SK-N-SH (cell line): Measurements from ENCODE around the gene CAP2. TPM values are rescaled to one million over a fixed set of nuclear protein-coding genes. Genes with fewer than 3 reads are reported as not detected.
"Not testable (repeated sequence)": the region's sequence is repeated elsewhere in the genome, so short reads cannot be mapped to it uniquely, and the experiment has no call there.

Source experiments
- CTCF ChIA-PET: fragments of 300-600, 350-600 bp; formaldehyde crosslinking; extraction: SDS; loops from one replicate; lab custom pipeline; 2021; lab: Yijun Ruan, JAX
- POLR2A ChIA-PET: fragments of 350-600 bp; sonication (Branson Sonifier 250); formaldehyde crosslinking; extraction: SDS; loops from one replicate; lab custom pipeline; 2020; ENCODE audit warnings: antibody characterized with exemption, inconsistent platforms; lab: Yijun Ruan, JAX
- DNase-seq: peaks from one replicate; pipeline ENCODE4 v3.0.0; 2012
- H2AFZ ChIP-seq: fragments of 200-600 bp; sonication (generic); 2 replicates; pipeline ENCODE4 v1.8.1; 2016; ENCODE audit warnings: antibody characterized with exemption, mild to moderate bottlenecking, low read depth
- H3F3A ChIP-seq: fragments of 200-600 bp; sonication (generic); replicated peaks from 2 replicates; pipeline ENCODE3; 2016; ENCODE audit warnings: antibody characterized with exemption, mild to moderate bottlenecking; ENCODE audit not compliant: insufficient read depth
- H3K27ac ChIP-seq, 2 experiments: fragments of 200-500 bp in 1 of 2; fragments of 200-600 bp in 1 of 2; sonication (Bioruptor generic) in 1 of 2; sonication (generic), shearing (Covaris generic) in 1 of 2; 2 replicates each; pipeline versions ENCODE4 v1.5.1 to v1.6.1; 2014 to 2016; ENCODE audit warnings: low read depth in 2 of 2, inconsistent platforms in 1 of 2, low read length in 1 of 2, mild to moderate bottlenecking in 1 of 2, mixed read lengths in 1 of 2
- H3K27me3 ChIP-seq: fragments of 200-600 bp; sonication (generic), shearing (Covaris generic); 2 replicates; pipeline ENCODE4 v1.6.1; 2016; ENCODE audit warnings: mixed run types; ENCODE audit not compliant: insufficient read depth
- H3K36me3 ChIP-seq, 2 experiments: fragments of 200-500 bp in 1 of 2; fragments of 200-600 bp in 1 of 2; sonication (Bioruptor generic) in 1 of 2; sonication (generic) in 1 of 2; replicated peaks in 1 of 2; 2 replicates each; pipeline versions ENCODE3 to v1.5.1; 2014 to 2016; ENCODE audit warnings: low read length in 1 of 2, mild to moderate bottlenecking in 1 of 2; ENCODE audit not compliant: insufficient read depth in 2 of 2, control insufficient read depth in 1 of 2
- H3K4me1 ChIP-seq, 2 experiments: fragments of 200-500 bp in 1 of 2; fragments of 200-600 bp in 1 of 2; sonication (Bioruptor generic) in 1 of 2; sonication (generic), shearing (Covaris generic) in 1 of 2; 2 replicates each; pipeline versions ENCODE4 v1.5.1 to v1.6.1; 2014 to 2016; ENCODE audit warnings: low read depth in 1 of 2, low read length in 1 of 2, mixed run types in 1 of 2; ENCODE audit not compliant: insufficient read depth in 2 of 2, control insufficient read depth in 1 of 2
- H3K4me2 ChIP-seq: fragments of 200-600 bp; sonication (generic), shearing (Covaris generic); 2 replicates; pipeline ENCODE4 v1.6.1; 2017; ENCODE audit warnings: mixed run types
- H3K4me3 ChIP-seq, 2 experiments: fragments of 200-500 bp in 1 of 2; fragments of 200-600 bp in 1 of 2; sonication (Bioruptor generic) in 1 of 2; sonication (generic), shearing (Covaris generic) in 1 of 2; 2 replicates each; pipeline versions ENCODE4 v1.5.1 to v1.8.1; 2014 to 2016; ENCODE audit warnings: low read depth in 2 of 2, inconsistent platforms in 1 of 2, low read length in 1 of 2, mild to moderate bottlenecking in 1 of 2, mixed read lengths in 1 of 2, moderate library complexity in 1 of 2
- H3K79me2 ChIP-seq: fragments of 200-600 bp; sonication (generic); 2 replicates; pipeline ENCODE4 v1.8.1; 2017; ENCODE audit warnings: mild to moderate bottlenecking; ENCODE audit not compliant: insufficient read depth
- H3K9ac ChIP-seq: fragments of 200-600 bp; sonication (generic); 2 replicates; pipeline ENCODE4 v1.6.1; 2017; ENCODE audit warnings: mixed run types
- H3K9me2 ChIP-seq: fragments of 200-600 bp; sonication (generic); 2 replicates; pipeline ENCODE4 v1.6.1; 2017; ENCODE audit warnings: mixed run types
- H3K9me3 ChIP-seq: fragments of 200-600 bp; sonication (generic); 2 replicates; pipeline ENCODE4 v1.6.1; 2017; ENCODE audit warnings: mixed run types, mild to moderate bottlenecking, moderate library complexity
- H4K20me1 ChIP-seq: fragments of 200-600 bp; sonication (generic); 2 replicates; pipeline ENCODE4 v1.6.1; 2017; ENCODE audit warnings: mild to moderate bottlenecking, mixed run types; ENCODE audit not compliant: insufficient read depth
- EP300 ChIP-seq, 2 experiments: IDR thresholded peaks; 2 replicates each; pipeline versions ENCODE4 v1.4.0 to v1.6.1; 2012; ENCODE audit warnings: borderline replicate concordance in 1 of 2, low read depth in 1 of 2, low read length in 1 of 2
- FOSL2 ChIP-seq: IDR thresholded peaks from 2 replicates; pipeline ENCODE4 v1.4.0; 2012; ENCODE audit warnings: low read depth, mild to moderate bottlenecking, moderate library complexity, borderline replicate concordance
- FOXJ3 ChIP-seq: sonication (generic); formaldehyde crosslinking; IDR thresholded peaks from 2 replicates; pipeline ENCODE4 v1.5.1; 2020; ENCODE audit warnings: mild to moderate bottlenecking, missing genetic modification reagents
- IRF3 ChIP-seq: fragments of 150-350 bp; IDR thresholded peaks from 2 replicates; pipeline ENCODE4 v1.6.1; 2016; ENCODE audit warnings: mild to moderate bottlenecking, low read depth, low read length
- JUND ChIP-seq: IDR thresholded peaks from 2 replicates; pipeline ENCODE4 v1.4.0; 2012
- MAX ChIP-seq: IDR thresholded peaks from 2 replicates; pipeline ENCODE4 v1.4.0; 2012; ENCODE audit warnings: low read depth
- MXI1 ChIP-seq: IDR thresholded peaks from 2 replicates; pipeline ENCODE4 v1.6.1; 2012; ENCODE audit warnings: mild to moderate bottlenecking, low read depth, low read length, improper control_type of control experiment
- NFIC ChIP-seq: IDR thresholded peaks from 2 replicates; pipeline ENCODE4 v1.4.0; 2012; ENCODE audit warnings: borderline replicate concordance
- NRF1 ChIP-seq: IDR thresholded peaks from 2 replicates; pipeline ENCODE4 v1.6.1; 2012; ENCODE audit warnings: low read depth, mild to moderate bottlenecking, low read length
- RCOR1 ChIP-seq: fragments of 150-350 bp; IDR thresholded peaks from 2 replicates; pipeline ENCODE4 v1.6.1; 2017; ENCODE audit warnings: antibody characterized with exemption, low read length
- RFX5 ChIP-seq: IDR thresholded peaks from 2 replicates; pipeline ENCODE4 v1.6.1; 2012; ENCODE audit warnings: mild to moderate bottlenecking, improper control_type of control experiment, low read length
- RXRA ChIP-seq: IDR thresholded peaks from 2 replicates; pipeline ENCODE4 v1.4.0; 2012; ENCODE audit warnings: low read depth, mild to moderate bottlenecking, borderline replicate concordance
- TCF12 ChIP-seq: IDR thresholded peaks from 2 replicates; pipeline ENCODE4 v1.4.0; 2012
- TEAD4 ChIP-seq: IDR thresholded peaks from 2 replicates; pipeline ENCODE4 v1.4.0; 2012; ENCODE audit warnings: mild to moderate bottlenecking, borderline replicate concordance; ENCODE audit not compliant: insufficient read depth
- WGBS: methylation state at CpG from one replicate; pipeline ENCODE4 v1.1.6; 2017; ENCODE audit warnings: low lambda C conversion rate; 5-methylcytosine and 5-hydroxymethylcytosine counted together
- polyA plus RNA-seq, 3 experiments: library from polyadenylated mRNA; depleted of rRNA; stranded (reverse); fragments of >200 nt; gene quantifications; 2 replicates each; pipeline ENCODE4 v1.2.3, GENCODE V29; 2012

CAP2 gene
- polyA plus RNA-seq, 1 of the 3 experiments (the other 2 are of a cell fraction) = 8.5 TPM

- H2AFZ ChIP-seq = no peak overlapping the region
- POLR2A ChIA-PET = no interaction called here
- no peak for DNase-seq
- CTCF ChIA-PET = interaction anchor here (1.2 to 3.5 kb wide), 6 partner anchors 15 to 428 kb away, joined by 3 to 51 read pairs (median 24); partner anchors contain the start of gene FAM8A1
- H3K4me1 ChIP-seq = no peaks in the 10 kb centered on the region
- H3K4me2 ChIP-seq = no peak overlapping the region
- H3K27ac ChIP-seq = no peak overlapping the region
- 76% methylated on average over 7 of the region's 7 CpGs for WGBS
- H3K36me3 ChIP-seq = no peaks in the 10 kb centered on the region
- no peak overlapping the region for H3K9ac ChIP-seq
- no peaks in the 10 kb centered on the region for H3K9me2 ChIP-seq
- H3F3A ChIP-seq = peaks cover 10% of the 10 kb centered on the region
- no peaks in the 10 kb centered on the region for H3K9me3 ChIP-seq
- no peak for TF ChIP-seq MAX
- TF ChIP-seq JUND = no peak
- no peak for TF ChIP-seq EP300 (IDR thresholded peaks at IDR 0.05; ENCODE audit: borderline replicate concordance in 1 of 2, low read depth in 1 of 2, low read length in 1 of 2)
- TF ChIP-seq FOSL2 = no peak
- TF ChIP-seq NRF1 = no peak
- no peak for TF ChIP-seq FOXJ3 (CRISPR knock-in tag)
- TF ChIP-seq IRF3 = no peak
- no peak for TF ChIP-seq NFIC
- no peak for TF ChIP-seq RFX5
- no peak for TF ChIP-seq RCOR1
- TF ChIP-seq RXRA = no peak
- no peak for TF ChIP-seq TCF12
- TF ChIP-seq MXI1 = no peak
- TF ChIP-seq TEAD4 = no peak
- no peaks in the 10 kb centered on the region for H3K79me2 ChIP-seq
- H3K4me3 ChIP-seq = no peak overlapping the region
- no peaks in the 10 kb centered on the region for H4K20me1 ChIP-seq
- H3K27me3 ChIP-seq = no peaks in the 10 kb centered on the region
These were observed 192.5 kb downstream of the CAP2 start for GRCh38 chr6:17585766-17586490.

- DNase-seq, H3K9me2 ChIP-seq, H4K20me1 ChIP-seq, CTCF ChIA-PET, H3K36me3 ChIP-seq, H3K27me3 ChIP-seq, H3K4me1 ChIP-seq, POLR2A ChIA-PET, H3K79me2 ChIP-seq, H3K9me3 ChIP-seq, H3K9ac ChIP-seq, H3K27ac ChIP-seq, H3K4me2 ChIP-seq, H2AFZ ChIP-seq, H3K4me3 ChIP-seq: not testable (repeated sequence)
- whole genome bisulfite sequencing = 97% methylated on average over 13 of the region's 13 CpGs
- H3F3A ChIP-seq = peaks cover 10% of the 10 kb centered on the region
These were observed 193.2 kb downstream of the CAP2 start for GRCh38 chr6:17586623-17587022.
